ENCODE measurements around the gene PRMT9.

GRCh38 chr4:147594107-147594506 is 89.9 kb downstream of the PRMT9 start:
- TF ChIP-seq POLR2A (IDR thresholded peaks at IDR 0.05) (no peak), CTCF (IDR thresholded peaks at IDR 0.05) (no peak)
